ENCODE measurements around the gene E2F1.

DNA sequence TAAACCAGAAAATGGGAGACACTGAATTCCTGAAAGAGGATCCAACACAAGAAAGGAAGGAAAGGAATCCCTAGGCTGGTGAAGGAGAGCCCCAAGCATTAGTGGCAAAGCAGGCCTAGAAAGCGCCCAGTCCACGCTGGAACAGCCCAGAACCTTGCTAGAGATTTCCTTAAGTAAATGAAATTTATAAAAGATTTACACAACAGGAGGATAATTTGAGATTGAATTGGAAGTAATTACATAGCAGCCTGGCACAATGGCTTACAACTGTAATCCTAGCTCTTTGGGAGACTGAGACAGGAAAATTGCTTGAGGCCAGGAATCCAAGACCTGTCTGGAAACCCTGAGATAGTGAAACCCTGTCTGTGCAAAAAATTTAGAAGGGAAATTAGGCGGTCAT, 50.8 kb downstream of the E2F1 start:
- TF ChIP-seq, protein P1, sequence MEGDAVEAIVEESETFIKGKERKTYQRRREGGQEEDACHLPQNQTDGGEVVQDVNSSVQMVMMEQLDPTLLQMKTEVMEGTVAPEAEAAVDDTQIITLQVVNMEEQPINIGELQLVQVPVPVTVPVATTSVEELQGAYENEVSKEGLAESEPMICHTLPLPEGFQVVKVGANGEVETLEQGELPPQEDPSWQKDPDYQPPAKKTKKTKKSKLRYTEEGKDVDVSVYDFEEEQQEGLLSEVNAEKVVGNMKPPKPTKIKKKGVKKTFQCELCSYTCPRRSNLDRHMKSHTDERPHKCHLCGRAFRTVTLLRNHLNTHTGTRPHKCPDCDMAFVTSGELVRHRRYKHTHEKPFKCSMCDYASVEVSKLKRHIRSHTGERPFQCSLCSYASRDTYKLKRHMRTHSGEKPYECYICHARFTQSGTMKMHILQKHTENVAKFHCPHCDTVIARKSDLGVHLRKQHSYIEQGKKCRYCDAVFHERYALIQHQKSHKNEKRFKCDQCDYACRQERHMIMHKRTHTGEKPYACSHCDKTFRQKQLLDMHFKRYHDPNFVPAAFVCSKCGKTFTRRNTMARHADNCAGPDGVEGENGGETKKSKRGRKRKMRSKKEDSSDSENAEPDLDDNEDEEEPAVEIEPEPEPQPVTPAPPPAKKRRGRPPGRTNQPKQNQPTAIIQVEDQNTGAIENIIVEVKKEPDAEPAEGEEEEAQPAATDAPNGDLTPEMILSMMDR (conservative IDR thresholded peaks at IDR 0.05; ENCODE audit: low read length): no peak
- no peak for TF ChIP-seq EZH2phosphoT487 (IDR thresholded peaks at IDR 0.05; ENCODE audit: borderline replicate concordance, low read depth, low read length)

Data from OCI-LY7 (cell line).